Activated CD4-positive, alpha-beta T cell treated with anti-CD3 and anti-CD28 coated beads, Interleukin-2, amount 10 ng/mL, durations not matched to agents 24 days and 14 days (primary cell): ENCODE measurements around the gene PCDHA4. TPM values are rescaled to one million over a fixed set of nuclear protein-coding genes. Genes with fewer than 3 reads are reported as not detected.
A peak's percentile ranks its signal among the peaks of the same experiment; 100 is the strongest.
"Not testable (repeated sequence)": the region's sequence is repeated elsewhere in the genome, so short reads cannot be mapped to it uniquely, and the experiment has no call there.

Experiments used
- DNase-seq: peaks from one replicate; pipeline ENCODE4 v3.0.0; 2022
- H3K27ac Mint-ChIP-seq: one replicate; pipeline ENCODE4 v1.8.0; 2022; ENCODE audit warnings: mild to moderate bottlenecking, mixed read lengths
- H3K27me3 Mint-ChIP-seq: one replicate; pipeline ENCODE4 v1.8.0; 2022; ENCODE audit warnings: mixed read lengths
- H3K36me3 Mint-ChIP-seq: one replicate; pipeline ENCODE4 v1.8.0; 2022; ENCODE audit warnings: low read depth, mild to moderate bottlenecking, mixed read lengths
- H3K4me1 Mint-ChIP-seq: one replicate; pipeline ENCODE4 v1.8.0; 2021; ENCODE audit warnings: mixed read lengths
- H3K4me3 Mint-ChIP-seq: one replicate; pipeline ENCODE4 v1.8.0; 2022; ENCODE audit warnings: mild to moderate bottlenecking, moderate library complexity, mixed read lengths
- H3K9me3 Mint-ChIP-seq: one replicate; pipeline ENCODE4 v1.8.0; 2021; ENCODE audit warnings: mixed read lengths
- intact Hi-C: fragments of 100-400 bp; cut with micrococcal nuclease; formaldehyde crosslinking; loops from one replicate; pipeline ENCODE4 v1.15.1; 2023
- total RNA-seq: library from RNA; stranded (reverse); gene quantifications from 2 replicates; pipeline ENCODE4 v1.2.3, GENCODE V29; 2022

The PCDHA4 gene
- total RNA-seq: not detected in 2 replicates

DNA sequence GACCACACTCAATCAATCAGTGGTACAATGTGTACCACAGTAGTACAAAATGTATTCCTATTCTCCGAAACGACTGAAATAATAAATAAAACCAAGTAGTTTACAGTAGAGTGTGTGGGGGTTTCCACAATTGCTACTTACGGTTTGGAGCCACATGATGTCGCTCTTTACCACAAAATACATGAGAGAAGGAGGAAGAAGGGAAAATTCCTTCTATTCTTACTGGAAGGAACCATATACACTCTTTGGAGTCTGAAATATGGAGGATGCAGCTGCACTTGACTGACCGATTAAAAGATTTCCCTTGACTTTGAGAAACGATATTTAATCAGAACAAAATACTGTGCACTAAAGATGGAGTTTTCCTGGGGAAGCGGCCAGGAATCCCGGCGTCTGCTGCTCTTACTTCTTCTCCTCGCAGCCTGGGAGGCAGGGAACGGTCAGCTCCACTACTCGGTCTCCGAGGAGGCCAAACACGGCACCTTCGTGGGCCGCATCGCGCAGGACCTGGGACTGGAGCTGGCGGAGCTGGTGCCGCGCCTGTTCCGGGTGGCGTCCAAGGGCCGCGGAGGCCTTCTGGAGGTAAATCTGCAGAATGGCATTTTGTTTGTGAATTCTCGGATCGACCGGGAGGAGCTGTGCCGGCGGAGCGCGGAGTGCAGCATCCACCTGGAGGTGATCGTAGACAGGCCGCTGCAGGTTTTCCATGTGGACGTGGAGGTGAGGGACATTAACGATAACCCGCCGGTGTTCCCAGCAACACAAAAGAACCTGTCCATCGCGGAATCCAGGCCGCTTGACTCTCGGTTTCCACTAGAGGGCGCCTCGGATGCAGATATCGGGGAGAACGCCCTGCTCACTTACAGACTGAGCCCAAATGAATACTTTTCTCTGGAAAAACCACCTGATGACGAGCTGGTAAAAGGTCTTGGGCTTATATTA, at the start of gene PCDHA4:
TSS of gene PCDHA4 (plus strand) at position 235 of the 942 bp plus-strand sequence.
- Mint-ChIP-seq H3K27ac (no peak within 1 kb of the TSS), H3K9me3 (peaks cover 10% of the 10 kb centered on the region), H3K4me1 (no peaks in the 10 kb centered on the region), H3K27me3 (no peaks in the 10 kb centered on the region), H3K36me3 (no peaks in the 10 kb centered on the region), H3K4me3 (no peak within 1 kb of the TSS)
- DNase-seq: peak; percentile 63
- intact Hi-C loops: no loop called here

- intact Hi-C loops: no loop called here
- H3K27me3 Mint-ChIP-seq: no peaks in the 10 kb centered on the region
- no peak overlapping the region for H3K27ac Mint-ChIP-seq
- no peak overlapping the region for H3K4me3 Mint-ChIP-seq
- DNase-seq: no peak
- H3K4me1 Mint-ChIP-seq: no peaks in the 10 kb centered on the region
- peaks cover 4% of the 10 kb centered on the region for H3K36me3 Mint-ChIP-seq
- peaks cover 41% of the 10 kb centered on the region for H3K9me3 Mint-ChIP-seq
Measured at GRCh38 chr5:140764177-140764973, 42.5 kb upstream of the PCDHA4 start.

- Mint-ChIP-seq H3K4me1 (no peaks in the 10 kb centered on the region), H3K4me3 (no peak overlapping the region), H3K27me3 (no peaks in the 10 kb centered on the region), H3K27ac (no peak overlapping the region), H3K36me3 (peaks cover 2% of the 10 kb centered on the region), H3K9me3 (peaks cover 42% of the 10 kb centered on the region)
- no peak for DNase-seq
- intact Hi-C loops: no loop called here
Measured at GRCh38 chr5:140767444-140767843, 39.4 kb upstream of the PCDHA4 start.

DNA sequence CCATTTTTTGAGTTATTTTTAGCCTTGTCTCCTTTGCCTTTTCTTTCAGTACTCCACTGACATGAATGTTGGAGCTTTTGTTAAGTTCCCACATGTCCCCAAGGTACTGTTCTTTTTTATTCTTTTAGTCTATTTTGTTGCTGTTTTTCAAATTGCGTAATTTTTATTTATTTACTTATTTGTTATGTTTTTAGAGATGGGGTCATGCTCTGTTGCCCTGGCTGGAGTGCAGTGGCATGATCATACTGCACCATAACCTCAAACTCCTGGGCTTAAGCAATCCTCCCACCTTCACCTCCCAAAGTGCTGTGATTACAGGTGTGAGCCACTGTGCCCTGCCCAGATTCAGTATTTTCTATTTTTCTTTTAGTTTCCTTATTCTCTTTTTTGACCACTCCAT, 26.4 kb upstream of the PCDHA4 start:
- Mint-ChIP-seq H3K4me1 (no peaks in the 10 kb centered on the region), H3K27ac (no peak overlapping the region), H3K36me3 (no peaks in the 10 kb centered on the region), H3K27me3 (no peaks in the 10 kb centered on the region), H3K9me3 (peaks cover 35% of the 10 kb centered on the region), H3K4me3 (no peak overlapping the region)
- DNase-seq: no peak
- intact Hi-C loops: no loop called here

- Mint-ChIP-seq H3K27me3 (no peaks in the 10 kb centered on the region), H3K4me1 (no peaks in the 10 kb centered on the region), H3K4me3 (no peak within 1 kb of the TSS), H3K27ac (no peak within 1 kb of the TSS), H3K9me3 (peaks cover 20% of the 10 kb centered on the region), H3K36me3 (peaks cover 7% of the 10 kb centered on the region)
- intact Hi-C loops: no loop called here
- DNase-seq: no peak
Measured at GRCh38 chr5:140785905-140786686, 20.8 kb upstream of the PCDHA4 start, which contains the start of gene PCDHA1. PCDHA1 (plus strand) TSS chr5:140786140.

- H3K36me3 Mint-ChIP-seq, H3K4me3 Mint-ChIP-seq, H3K27ac Mint-ChIP-seq, intact Hi-C loops, H3K4me1 Mint-ChIP-seq, H3K27me3 Mint-ChIP-seq, DNase-seq: not testable (repeated sequence)
- H3K9me3 Mint-ChIP-seq: peaks cover 23% of the 10 kb centered on the region
Measured at GRCh38 chr5:140787422-140787821, 19.4 kb upstream of the PCDHA4 start.

GRCh38 chr5:140787849-140788504, 18.9 kb upstream of the PCDHA4 start:
- H3K4me1 Mint-ChIP-seq, H3K4me3 Mint-ChIP-seq, H3K36me3 Mint-ChIP-seq, H3K27ac Mint-ChIP-seq, intact Hi-C loops, H3K27me3 Mint-ChIP-seq, DNase-seq: not testable (repeated sequence)
- H3K9me3 Mint-ChIP-seq: peaks cover 25% of the 10 kb centered on the region

DNA sequence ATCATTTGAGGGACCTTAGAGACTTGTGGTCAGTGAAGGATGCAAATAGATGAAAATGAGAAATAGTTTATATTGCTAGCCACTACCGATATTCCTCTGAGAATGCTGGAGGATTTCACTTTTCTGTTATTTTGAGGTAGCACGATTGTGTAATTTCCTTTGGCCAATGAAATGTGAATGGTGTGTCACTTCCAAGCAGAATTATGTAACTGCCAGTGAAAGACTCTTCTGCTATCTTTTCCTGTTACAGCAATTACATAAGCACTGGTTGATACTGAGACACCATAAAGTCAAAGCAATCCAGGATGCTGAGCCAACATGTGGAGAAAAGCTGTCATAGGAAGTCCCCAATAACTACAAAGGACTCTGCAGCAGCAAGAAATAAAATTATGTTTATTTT, 15.8 kb upstream of the PCDHA4 start:
- Mint-ChIP-seq H3K4me3 (no peak overlapping the region), H3K4me1 (no peaks in the 10 kb centered on the region), H3K27me3 (no peaks in the 10 kb centered on the region), H3K9me3 (peaks cover 22% of the 10 kb centered on the region), H3K36me3 (peaks cover 4% of the 10 kb centered on the region), H3K27ac (no peak overlapping the region)
- intact Hi-C loops: no loop called here
- DNase-seq: no peak

DNA sequence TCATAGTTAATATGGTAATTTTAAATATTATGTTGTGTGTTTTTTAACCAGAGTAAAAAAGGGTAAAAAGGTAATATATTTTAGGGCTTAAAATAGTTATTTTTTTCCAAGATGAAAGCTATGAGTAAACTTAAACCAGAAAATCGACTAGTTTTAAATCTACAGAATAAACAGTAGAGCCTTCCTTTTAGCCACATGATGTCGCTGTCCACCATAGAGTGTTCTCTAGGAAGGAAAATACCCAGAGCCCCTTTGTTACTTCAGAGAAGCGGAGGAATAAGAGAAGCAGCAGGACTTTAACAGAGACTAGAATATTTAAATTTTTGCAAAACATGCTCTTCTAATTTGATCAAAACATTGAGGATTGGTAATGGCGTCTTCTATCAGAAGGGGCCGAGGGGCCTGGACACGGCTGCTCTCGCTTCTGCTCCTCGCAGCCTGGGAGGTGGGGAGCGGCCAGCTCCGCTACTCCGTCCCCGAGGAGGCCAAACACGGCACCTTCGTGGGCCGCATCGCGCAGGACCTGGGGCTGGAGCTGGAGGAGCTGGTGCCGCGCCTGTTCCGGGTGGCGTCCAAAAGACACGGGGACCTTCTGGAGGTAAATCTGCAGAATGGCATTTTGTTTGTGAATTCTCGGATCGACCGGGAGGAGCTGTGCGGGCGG, 12.1 kb upstream of the PCDHA4 start, which contains the start of gene PCDHA2:
TSS of gene PCDHA2 (plus strand) at position 258 of the 664 bp plus-strand sequence.
- Mint-ChIP-seq H3K27ac (no peak within 1 kb of the TSS), H3K27me3 (no peaks in the 10 kb centered on the region), H3K4me3 (no peak within 1 kb of the TSS), H3K4me1 (no peaks in the 10 kb centered on the region), H3K36me3 (peaks cover under 1% of the 10 kb centered on the region), H3K9me3 (peaks cover 15% of the 10 kb centered on the region)
- intact Hi-C loops: no loop called here
- DNase-seq: no peak

GRCh38 chr5:140795259-140795641, 11.6 kb upstream of the PCDHA4 start:
- H3K4me3 Mint-ChIP-seq: no peak overlapping the region
- H3K9me3 Mint-ChIP-seq: peaks cover 17% of the 10 kb centered on the region
- no peak overlapping the region for H3K27ac Mint-ChIP-seq
- H3K27me3 Mint-ChIP-seq: no peaks in the 10 kb centered on the region
- H3K36me3 Mint-ChIP-seq: no peaks in the 10 kb centered on the region
- DNase-seq: no peak
- intact Hi-C loops: no loop called here
- no peaks in the 10 kb centered on the region for H3K4me1 Mint-ChIP-seq

DNA sequence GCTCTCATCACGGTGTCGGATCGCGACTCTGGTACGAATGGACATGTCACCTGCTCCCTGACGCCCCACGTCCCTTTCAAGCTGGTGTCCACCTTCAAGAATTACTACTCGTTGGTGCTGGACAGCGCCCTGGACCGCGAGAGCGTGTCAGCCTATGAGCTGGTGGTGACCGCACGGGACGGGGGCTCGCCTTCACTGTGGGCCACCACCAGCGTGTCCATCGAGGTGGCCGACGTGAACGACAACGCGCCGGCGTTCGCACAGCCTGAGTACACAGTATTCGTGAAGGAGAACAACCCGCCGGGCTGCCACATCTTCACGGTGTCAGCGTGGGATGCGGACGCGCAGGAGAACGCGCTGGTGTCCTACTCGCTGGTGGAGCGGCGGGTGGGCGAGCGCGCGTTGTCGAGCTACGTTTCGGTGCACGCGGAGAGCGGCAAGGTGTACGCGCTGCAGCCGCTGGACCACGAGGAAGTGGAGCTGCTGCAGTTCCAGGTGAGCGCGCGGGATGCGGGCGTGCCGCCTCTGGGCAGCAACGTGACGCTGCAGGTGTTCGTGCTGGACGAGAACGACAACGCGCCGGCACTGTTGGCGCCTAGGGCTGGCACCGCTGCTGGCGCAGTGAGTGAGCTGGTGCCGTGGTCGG, 10.7 kb upstream of the PCDHA4 start:
- H3K27ac Mint-ChIP-seq, intact Hi-C loops, H3K4me3 Mint-ChIP-seq, H3K4me1 Mint-ChIP-seq, DNase-seq, H3K36me3 Mint-ChIP-seq, H3K27me3 Mint-ChIP-seq: not testable (repeated sequence)
- H3K9me3 Mint-ChIP-seq: peaks cover 15% of the 10 kb centered on the region

DNA sequence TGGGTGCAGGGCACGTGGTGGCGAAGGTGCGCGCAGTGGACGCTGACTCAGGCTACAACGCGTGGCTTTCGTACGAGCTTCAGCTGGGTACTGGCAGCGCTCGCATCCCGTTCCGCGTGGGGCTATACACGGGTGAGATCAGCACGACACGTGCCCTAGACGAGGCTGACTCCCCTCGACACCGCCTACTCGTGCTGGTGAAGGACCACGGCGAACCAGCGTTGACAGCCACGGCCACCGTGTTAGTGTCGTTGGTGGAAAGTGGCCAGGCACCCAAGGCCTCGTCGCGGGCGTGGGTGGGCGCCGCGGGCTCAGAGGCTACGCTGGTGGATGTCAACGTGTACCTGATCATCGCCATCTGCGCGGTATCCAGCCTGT, 10.2 kb upstream of the PCDHA4 start:
- H3K36me3 Mint-ChIP-seq: no peaks in the 10 kb centered on the region
- intact Hi-C loops: no loop called here
- no peaks in the 10 kb centered on the region for H3K4me1 Mint-ChIP-seq
- H3K27me3 Mint-ChIP-seq: no peaks in the 10 kb centered on the region
- H3K4me3 Mint-ChIP-seq: no peak overlapping the region
- peaks cover 11% of the 10 kb centered on the region for H3K9me3 Mint-ChIP-seq
- no peak for DNase-seq
- no peak overlapping the region for H3K27ac Mint-ChIP-seq
